Body of pancreas (tissue), 4 donors: ENCODE results near the gene HSBP1.

Experiments used
- CTCF ChIP-seq, 7 experiments: fragments of 450-650 bp in 4 of 7; fragments of 200-600 bp in 3 of 7; sonication (generic) in 3 of 7; IDR thresholded peaks; one replicate each; pipeline ENCODE4 v1.5.1; 2016 to 2019; ENCODE audit warnings: antibody characterized with exemption in 7 of 7
- POLR2A ChIP-seq, 3 donors: fragments of 450-650 bp; IDR thresholded peaks; one replicate each; pipeline ENCODE4 v1.6.1; 2016; ENCODE audit warnings: antibody characterized with exemption in 3 of 3, mild to moderate bottlenecking in 2 of 3

- TF ChIP-seq CTCF (IDR thresholded peaks at IDR 0.05) (no peak), POLR2A (IDR thresholded peaks at IDR 0.05) (no peak)
These were observed 33.7 kb upstream of the HSBP1 start for GRCh38 chr16:83774066-83774465.
